HEK293T (cell line): ENCODE measurements around the gene GTF3C1.

ENCODE experiments used
- BHLHE40 ChIP-seq: fragments of 450-650 bp; IDR thresholded peaks from 2 replicates; pipeline ENCODE4 v1.6.1; 2016; ENCODE audit warnings: mild to moderate bottlenecking, moderate library complexity, borderline replicate concordance
- FOXM1 ChIP-seq: fragments of 450-650 bp; IDR thresholded peaks from 2 replicates; pipeline ENCODE4 v1.6.1; 2017; ENCODE audit warnings: mild to moderate bottlenecking, borderline replicate concordance
- HDGF ChIP-seq: fragments of 450-650 bp; IDR thresholded peaks from 2 replicates; pipeline ENCODE4 v1.6.1; 2017; ENCODE audit warnings: antibody characterized with exemption, borderline replicate concordance
- L3MBTL2 ChIP-seq: fragments of 450-650 bp; conservative IDR thresholded peaks from 2 replicates; pipeline ENCODE4 v1.6.1; 2016; ENCODE audit warnings: mild to moderate bottlenecking
- NFRKB ChIP-seq: fragments of 450-650 bp; IDR thresholded peaks from 2 replicates; pipeline ENCODE4 v1.6.1; 2016; ENCODE audit warnings: mild to moderate bottlenecking, moderate library complexity
- SP1 ChIP-seq: fragments of 450-650 bp; IDR thresholded peaks from 2 replicates; pipeline ENCODE4 v1.6.1; 2017
- SUZ12 ChIP-seq: fragments of 450-650 bp; IDR thresholded peaks from 2 replicates; pipeline ENCODE4 v1.6.1; 2016; ENCODE audit warnings: mild to moderate bottlenecking
- TARDBP ChIP-seq: fragments of 450-650 bp; IDR thresholded peaks from 2 replicates; pipeline ENCODE4 v1.6.1; 2016
- ZNF384 ChIP-seq: fragments of 450-650 bp; IDR thresholded peaks from 2 replicates; pipeline ENCODE4 v1.6.1; 2016

- TF ChIP-seq HDGF (no peak), SP1 (no peak), SUZ12 (no peak), TARDBP (no peak), BHLHE40 (no peak), L3MBTL2 (no peak), NFRKB (no peak), FOXM1 (no peak), ZNF384 (no peak)
Measured at GRCh38 chr16:27564224-27564623, 14.5 kb upstream of the GTF3C1 start.
